Lung microvascular endothelial cell (primary cell): ENCODE data around the gene SPATA22. TPM values are rescaled to one million over a fixed set of nuclear protein-coding genes. Genes with fewer than 3 reads are reported as not detected.
"Not testable (repeated sequence)": the region's sequence is repeated elsewhere in the genome, so short reads cannot be mapped to it uniquely, and the experiment has no call there.

Experiments used
- DNase-seq, 2 donors: peaks; one replicate each; pipeline versions ENCODE4 v3.0.0 to v3.0.0-alpha.2; 2010; ENCODE audit warnings: low read depth in 2 of 2
- total RNA-seq: library from RNA; depleted of rRNA; stranded (reverse); fragments of >200 nt; gene quantifications from 2 replicates; pipeline ENCODE4 v1.2.1, GENCODE V29; 2014

The SPATA22 gene
- total RNA-seq, 1 donor from 2014 or later, result 1.6 TPM

- DNase-seq, result peak in 1 of 2 donors; percentile 1
These were observed 2.6 kb upstream of the SPATA22 start for GRCh38 chr17:3474212-3474611.

GRCh38 chr17:3472137-3472536 lies 518 bp upstream of the SPATA22 start:
- no peak for DNase-seq

GRCh38 chr17:3469529-3469928 lies 2.1 kb downstream of the SPATA22 start:
- DNase-seq, result no peak

GRCh38 chr17:3466355-3466754 lies 5.3 kb downstream of the SPATA22 start:
- not testable (repeated sequence) for DNase-seq

GRCh38 chr17:3448059-3448665 lies 23.5 kb downstream of the SPATA22 start:
- DNase-seq, result no peak

- DNase-seq, result peak in 1 of 2 donors; percentile 0
These were observed 24.0 kb downstream of the SPATA22 start for GRCh38 chr17:3447625-3448024.

GRCh38 chr17:3440451-3440850 lies 31.2 kb downstream of the SPATA22 start:
- DNase-seq, result no peak

GRCh38 chr17:3438368-3438767 lies 33.3 kb downstream of the SPATA22 start:
- DNase-seq, result no peak

- no peak for DNase-seq
These were observed 37.9 kb downstream of the SPATA22 start, which contains the start of gene OR1E2 for GRCh38 chr17:3433741-3434140. Gene OR1E2, minus strand, starts transcription at chr17:3433841. Its CDS starts 0 bp downstream, at chr17:3433841.

- DNase-seq, result peak in 1 of 2 donors; percentile 4
These were observed 38.4 kb downstream of the SPATA22 start for GRCh38 chr17:3433215-3433614.

GRCh38 chr17:3418222-3418621 lies 53.4 kb downstream of the SPATA22 start:
- no peak for DNase-seq

- no peak for DNase-seq
These were observed 56.0 kb downstream of the SPATA22 start for GRCh38 chr17:3415610-3416009.

- DNase-seq, result not testable (repeated sequence)
These were observed 59.4 kb downstream of the SPATA22 start for GRCh38 chr17:3412216-3412615.

GRCh38 chr17:3411070-3411469 lies 60.5 kb downstream of the SPATA22 start, which contains the start of gene OR3A3:
Gene OR3A3, plus strand, starts transcription at chr17:3411370.
- DNase-seq, result no peak

GRCh38 chr17:3403856-3404255 lies 67.8 kb downstream of the SPATA22 start:
- not testable (repeated sequence) for DNase-seq

- no peak for DNase-seq
These were observed 69.8 kb downstream of the SPATA22 start for GRCh38 chr17:3401786-3402185.

GRCh38 chr17:3400055-3400454 lies 71.6 kb downstream of the SPATA22 start:
- no peak for DNase-seq

GRCh38 chr17:3398310-3398709 lies 73.3 kb downstream of the SPATA22 start, which contains the start of gene OR1E1:
Gene OR1E1, minus strand, starts transcription at chr17:3398410. Its CDS starts 0 bp downstream, at chr17:3398410.
- no peak for DNase-seq

GRCh38 chr17:3397801-3398200 lies 73.8 kb downstream of the SPATA22 start:
- not testable (repeated sequence) for DNase-seq
